Cardiac fibroblast (primary cell): ENCODE measurements around the gene MBOAT2.
A peak's percentile ranks its signal among the peaks of the same experiment; 100 is the strongest.

Source experiments
- DNase-seq, 2 donors: peaks; one replicate each; pipeline versions ENCODE4 v3.0.0 to v3.0.0-alpha.2; 2010; ENCODE audit warnings: low read depth in 2 of 2
- H3K4me3 ChIP-seq, 2 donors: replicated peaks in 1 of 2; 1 replicate in 1 of 2; 2 replicates in 1 of 2; pipeline ENCODE4 v1.5.1; 2011; ENCODE audit warnings: low read depth in 2 of 2, low read length in 2 of 2, mild to moderate bottlenecking in 2 of 2, moderate library complexity in 1 of 2
- CTCF ChIP-seq: IDR thresholded peaks from one replicate; pipeline ENCODE4 v1.5.1; 2011; ENCODE audit warnings: low read depth, mild to moderate bottlenecking, low read length, inconsistent platforms

The MBOAT2 gene

GRCh38 chr2:8886202-8886518, 117.3 kb downstream of the MBOAT2 start:
- no peak overlapping the region for H3K4me3 ChIP-seq
- DNase-seq = no peak
- TF ChIP-seq CTCF = no peak

GRCh38 chr2:8885449-8886201, 117.9 kb downstream of the MBOAT2 start:
- no peak for TF ChIP-seq CTCF
- no peak overlapping the region for H3K4me3 ChIP-seq
- DNase-seq = no peak

- DNase-seq = no peak
- H3K4me3 ChIP-seq = no peak overlapping the region
- no peak for TF ChIP-seq CTCF
Measured at GRCh38 chr2:8884812-8885211, 118.7 kb downstream of the MBOAT2 start.

GRCh38 chr2:8882094-8882493, 121.4 kb downstream of the MBOAT2 start:
- TF ChIP-seq CTCF = peak; percentile 48
- no peak overlapping the region for H3K4me3 ChIP-seq
- DNase-seq = peak; percentile 49 to 61

- no peak for TF ChIP-seq CTCF
- DNase-seq = no peak
- no peak overlapping the region for H3K4me3 ChIP-seq
Measured at GRCh38 chr2:8877894-8878293, 125.6 kb downstream of the MBOAT2 start.

- no peak for TF ChIP-seq CTCF
- no peak for DNase-seq
- H3K4me3 ChIP-seq = no peak overlapping the region
Measured at GRCh38 chr2:8877332-8877731, 126.2 kb downstream of the MBOAT2 start.

GRCh38 chr2:8876628-8877027, 126.9 kb downstream of the MBOAT2 start:
- no peak overlapping the region for H3K4me3 ChIP-seq
- no peak for DNase-seq
- no peak for TF ChIP-seq CTCF
